Mesothelial cell of epicardium (in vitro differentiated cells): ENCODE results near the gene IPCEF1. TPM values are rescaled to one million over a fixed set of nuclear protein-coding genes. Genes with fewer than 3 reads are reported as not detected.

ENCODE experiments used
- DNase-seq, 2 experiments: peaks; one replicate each; pipeline ENCODE4 v3.0.0; 2021; ENCODE audit warnings: low spot score in 2 of 2; ENCODE audit not compliant: unreplicated experiment in 2 of 2
- H3K27ac Mint-ChIP-seq: 2 replicates; pipeline ENCODE4 v1.8.0; 2021; ENCODE audit warnings: mixed read lengths
- H3K27me3 Mint-ChIP-seq: 2 replicates; pipeline ENCODE4 v1.8.0; 2021; ENCODE audit warnings: low read depth, mixed read lengths
- H3K36me3 Mint-ChIP-seq: 2 replicates; pipeline ENCODE4 v1.8.0; 2021; ENCODE audit warnings: mixed read lengths
- H3K4me1 Mint-ChIP-seq: 2 replicates; pipeline ENCODE4 v1.8.0; 2021; ENCODE audit warnings: mixed read lengths
- H3K4me3 Mint-ChIP-seq: 2 replicates; pipeline ENCODE4 v1.8.0; 2021; ENCODE audit warnings: mild to moderate bottlenecking, moderate library complexity, mixed read lengths
- H3K9me3 Mint-ChIP-seq: 2 replicates; pipeline ENCODE4 v1.8.0; 2021; ENCODE audit warnings: mixed read lengths
- CTCF ChIP-seq: fragments of 200-600 bp; sonication (generic); IDR thresholded peaks from one replicate; pipeline ENCODE4 v1.5.0; 2021; ENCODE audit warnings: antibody characterized with exemption; ENCODE audit not compliant: unreplicated experiment
- total RNA-seq: library from RNA; stranded (reverse); gene quantifications from 3 replicates; pipeline ENCODE4 v1.2.1, GENCODE V29; 2021

Gene IPCEF1
- total RNA-seq, 1 donor from 2014 or later, result 0.76 TPM

GRCh38 chr6:154399097-154399496, 42.5 kb upstream of the IPCEF1 start:
- H3K36me3 Mint-ChIP-seq, result peaks cover 14% of the 10 kb centered on the region
- no peak for DNase-seq
- H3K27ac Mint-ChIP-seq, result no peak overlapping the region
- no peak for TF ChIP-seq CTCF
- H3K27me3 Mint-ChIP-seq, result no peaks in the 10 kb centered on the region
- no peaks in the 10 kb centered on the region for H3K9me3 Mint-ChIP-seq
- H3K4me3 Mint-ChIP-seq, result no peak overlapping the region
- H3K4me1 Mint-ChIP-seq, result peaks cover 12% of the 10 kb centered on the region

- DNase-seq, result no peak
- Mint-ChIP-seq H3K36me3 (peaks cover 10% of the 10 kb centered on the region), H3K27me3 (no peaks in the 10 kb centered on the region), H3K9me3 (no peaks in the 10 kb centered on the region), H3K4me1 (peaks cover 8% of the 10 kb centered on the region), H3K4me3 (no peak overlapping the region), H3K27ac (no peak overlapping the region)
- no peak for TF ChIP-seq CTCF
These were observed 41.0 kb upstream of the IPCEF1 start for GRCh38 chr6:154397491-154398195.

- no peak overlapping the region for H3K4me3 Mint-ChIP-seq
- H3K27ac Mint-ChIP-seq, result no peak overlapping the region
- peaks cover 6% of the 10 kb centered on the region for H3K4me1 Mint-ChIP-seq
- H3K9me3 Mint-ChIP-seq, result no peaks in the 10 kb centered on the region
- no peak for DNase-seq
- TF ChIP-seq CTCF, result no peak
- no peaks in the 10 kb centered on the region for H3K27me3 Mint-ChIP-seq
- H3K36me3 Mint-ChIP-seq, result peaks cover 2% of the 10 kb centered on the region
These were observed 39.3 kb upstream of the IPCEF1 start for GRCh38 chr6:154395878-154396277.

- DNase-seq, result no peak
- Mint-ChIP-seq H3K4me1 (peaks cover 6% of the 10 kb centered on the region), H3K36me3 (peaks cover 2% of the 10 kb centered on the region), H3K4me3 (no peak overlapping the region), H3K9me3 (no peaks in the 10 kb centered on the region), H3K27ac (no peak overlapping the region), H3K27me3 (no peaks in the 10 kb centered on the region)
- TF ChIP-seq CTCF, result no peak
These were observed 38.7 kb upstream of the IPCEF1 start for GRCh38 chr6:154395316-154395715.

- Mint-ChIP-seq H3K27me3 (no peaks in the 10 kb centered on the region), H3K27ac (no peak overlapping the region), H3K4me1 (peaks cover 2% of the 10 kb centered on the region), H3K4me3 (no peak overlapping the region), H3K36me3 (peaks cover 5% of the 10 kb centered on the region), H3K9me3 (peaks cover 6% of the 10 kb centered on the region)
- TF ChIP-seq CTCF, result no peak
- no peak for DNase-seq
These were observed 38.0 kb upstream of the IPCEF1 start for GRCh38 chr6:154394571-154394970.

GRCh38 chr6:154390034-154390433, 33.4 kb upstream of the IPCEF1 start:
- H3K27ac Mint-ChIP-seq, result no peak overlapping the region
- DNase-seq, result no peak
- H3K4me3 Mint-ChIP-seq, result no peak overlapping the region
- H3K9me3 Mint-ChIP-seq, result peaks cover 20% of the 10 kb centered on the region
- no peaks in the 10 kb centered on the region for H3K27me3 Mint-ChIP-seq
- TF ChIP-seq CTCF, result no peak
- H3K4me1 Mint-ChIP-seq, result peaks cover 20% of the 10 kb centered on the region
- peaks cover 14% of the 10 kb centered on the region for H3K36me3 Mint-ChIP-seq
